K562 (cell line): ENCODE data around the gene METTL8. TPM values are rescaled to one million over a fixed set of nuclear protein-coding genes. Genes with fewer than 3 reads are reported as not detected.

Experiments
- ATAC-seq: fragments of 200-7000 bp; cut with Tn5 transposase; 3 replicates; pipeline ENCODE4 v1.9.1; 2020; ENCODE audit warnings: moderate library complexity
- BruUV-seq: library from RNA; stranded (reverse); fragments of 400-500 nt; replicated peaks from 2 replicates; lab custom pipeline; 2021; lab: Mats Ljungman, UMichigan
- CTCF ChIA-PET: fragments of 300-600 bp; formaldehyde crosslinking; extraction: SDS; loops from one replicate; lab custom pipeline; 2021; ENCODE audit warnings: low intra/inter-chr PET ratio; lab: Yijun Ruan, JAX
- POLR2A ChIA-PET: fragments of 300-600, 350-650 bp; sonication (Branson Sonifier 250); formaldehyde crosslinking; extraction: SDS; loops from one replicate; lab custom pipeline; 2021; ENCODE audit warnings: antibody characterized with exemption, inconsistent platforms; lab: Yijun Ruan, JAX
- DNase-seq, 4 experiments: peaks; one replicate each; pipeline versions ENCODE4 v3.0.0 to v3.0.0-alpha.2; 2011 to 2018; ENCODE audit warnings: low spot score in 3 of 4, mixed read lengths in 3 of 4; ENCODE audit errors: extremely low read depth in 1 of 4
- FAIRE-seq: peaks from 2 replicates; lab custom pipeline; 2011; peaks lifted over from hg19 to GRCh38; lab: Jason Lieb, UNC
- H2AFZ ChIP-seq: 2 replicates; pipeline ENCODE4 v1.6.0; 2011; ENCODE audit warnings: low read depth, low read length, control low read depth, inconsistent platforms
- H3K27ac ChIP-seq: fragments of 200-600 bp; 3 replicates; pipeline ENCODE4 v1.8.0; 2011; ENCODE audit warnings: low read depth, mild to moderate bottlenecking, control low read depth, inconsistent platforms, low read length, moderate library complexity, mixed read lengths; ENCODE audit errors: extremely low read depth
- H3K27me3 ChIP-seq, 2 experiments: fragments of 300-600 bp in 1 of 2; 2 replicates in 1 of 2; 3 replicates in 1 of 2; pipeline versions ENCODE4 v1.6.0 to v1.8.0; 2011; ENCODE audit warnings: inconsistent platforms in 2 of 2, low read length in 2 of 2, mild to moderate bottlenecking in 1 of 2, mixed read lengths in 1 of 2, moderate library complexity in 1 of 2; ENCODE audit not compliant: control insufficient read depth in 2 of 2, insufficient read depth in 2 of 2
- H3K36me3 ChIP-seq: fragments of 300-600 bp; 3 replicates; pipeline ENCODE4 v1.8.0; 2011; ENCODE audit warnings: mild to moderate bottlenecking, low read length, inconsistent platforms; ENCODE audit not compliant: control insufficient read depth, insufficient read depth
- H3K4me1 ChIP-seq, 2 experiments: fragments of 200-600 bp in 1 of 2; replicated peaks in 1 of 2; 2 replicates in 1 of 2; 3 replicates in 1 of 2; pipeline versions ENCODE4 v1.5.1 to v1.8.0; 2011; ENCODE audit warnings: inconsistent platforms in 2 of 2, low read length in 2 of 2, mild to moderate bottlenecking in 1 of 2, mixed read lengths in 1 of 2, moderate library complexity in 1 of 2; ENCODE audit not compliant: control insufficient read depth in 2 of 2, insufficient read depth in 2 of 2
- H3K4me2 ChIP-seq: 2 replicates; pipeline ENCODE4 v1.6.1; 2011; ENCODE audit warnings: low read length, control low read depth, inconsistent platforms, mixed read lengths; ENCODE audit not compliant: insufficient read depth
- H3K4me3 ChIP-seq: fragments of 200-600 bp; sonication (generic), shearing (Covaris generic); 2 replicates; pipeline ENCODE4 v1.5.1; 2016; ENCODE audit warnings: control low read depth, inconsistent platforms
- H3K79me2 ChIP-seq: fragments of 200-600 bp; 3 replicates; pipeline ENCODE4 v1.8.0; 2011; ENCODE audit warnings: low read length, inconsistent platforms; ENCODE audit not compliant: control insufficient read depth, insufficient read depth
- H3K9ac ChIP-seq, 2 experiments: 2 replicates each; pipeline versions ENCODE4 v1.6.0 to v1.6.1; 2011; ENCODE audit warnings: low read depth in 2 of 2, low read length in 2 of 2, control low read depth in 1 of 2, inconsistent platforms in 1 of 2, mild to moderate bottlenecking in 1 of 2, mixed read lengths in 1 of 2; ENCODE audit not compliant: insufficient read depth in 1 of 2
- H3K9me1 ChIP-seq: one replicate; pipeline ENCODE4 v1.6.0; 2011; ENCODE audit warnings: inconsistent platforms, mild to moderate bottlenecking, low read length, moderate library complexity; ENCODE audit not compliant: control insufficient read depth, insufficient read depth
- H3K9me3 ChIP-seq: replicated peaks from 2 replicates; pipeline ENCODE4 v1.5.1; 2011; ENCODE audit warnings: low read depth, low read length, inconsistent platforms; ENCODE audit not compliant: control insufficient read depth, insufficient read depth
- H4K20me1 ChIP-seq: replicated peaks from 2 replicates; pipeline ENCODE4 v1.6.1; 2011; ENCODE audit warnings: low read length, inconsistent platforms, mixed read lengths; ENCODE audit not compliant: control insufficient read depth, insufficient read depth
- C11orf30 ChIP-seq: fragments of 450-650 bp; IDR thresholded peaks from 2 replicates; pipeline ENCODE4 v1.6.1; 2016; ENCODE audit warnings: low read depth, mild to moderate bottlenecking
- ELF4 ChIP-seq: fragments of 450-650 bp; formaldehyde crosslinking; IDR thresholded peaks from 2 replicates; pipeline ENCODE4 v1.4.0; 2022; ENCODE audit warnings: missing genetic modification characterization
- FOSL1 ChIP-seq: fragments of 200-800 bp; sonication (Bioruptor generic); conservative IDR thresholded peaks from 2 replicates; pipeline ENCODE4 v1.6.1; 2016; ENCODE audit warnings: missing genetic modification characterization, missing compliant biosample characterization
- HDAC2 ChIP-seq: fragments of 450-650 bp; IDR thresholded peaks from 2 replicates; pipeline ENCODE4 v1.6.1; 2016; ENCODE audit warnings: mild to moderate bottlenecking
- MAFK ChIP-seq: IDR thresholded peaks from 2 replicates; pipeline ENCODE4 v1.6.1; 2011; ENCODE audit warnings: low read length, improper control_type of control experiment
- MEIS2 ChIP-seq: fragments of 450-650 bp; IDR thresholded peaks from 2 replicates; pipeline ENCODE4 v1.6.1; 2014; ENCODE audit warnings: mild to moderate bottlenecking; ENCODE audit not compliant: partially characterized antibody
- ZNF316 ChIP-seq: fragments of 450-650 bp; IDR thresholded peaks from 2 replicates; pipeline ENCODE4 v1.6.1; 2016
- ZNF586 ChIP-seq: fragments of 450-650 bp; formaldehyde crosslinking; conservative IDR thresholded peaks from 2 replicates; pipeline ENCODE4 v1.4.0; 2020; ENCODE audit warnings: mild to moderate bottlenecking, moderate library complexity
- WGBS: fragments of 100-300 bp; shearing (Covaris generic); methylation state at CpG from one replicate; pipeline ENCODE4 v1.1.6; 2016; ENCODE audit warnings: low coverage, mixed read lengths; ENCODE audit not compliant: insufficient coverage; ENCODE audit errors: missing lambda C conversion rate; 5-methylcytosine and 5-hydroxymethylcytosine counted together
- in situ Hi-C: fragments of 300-500 bp; cut with MboI; formaldehyde crosslinking; loops from 4 replicates; pipeline ENCODE4 v1.15.0; 2018; ENCODE audit warnings: inconsistent platforms, mixed read lengths
- intact Hi-C: fragments of 100-400 bp; cut with micrococcal nuclease; formaldehyde crosslinking; loops from 2 replicates; pipeline ENCODE4 v1.14.2; 2022
- polyA plus RNA-seq, 8 experiments: library from polyadenylated mRNA; depleted of rRNA in 4 of 8; stranded (reverse) in 5 of 8; unstranded in 3 of 8; fragments of >200 nt; fragmentation: Nextera tagmentation in 2 of 8; fragmentation: Illumina TruSeq in 1 of 8; extraction: Ambion mirVana in 2 of 8; extraction: Trizol in 1 of 8; gene quantifications; 2 replicates each; pipeline versions ENCODE4 v1.2.1 to v1.2.3, GENCODE V29; 2011 to 2014; ENCODE audit warnings: inconsistent platforms in 1 of 8, missing spikeins in 1 of 8
- total RNA-seq, 7 experiments: library from RNA; depleted of rRNA in 6 of 7; stranded (reverse); fragments of >200 nt in 6 of 7; fragmentation: Illumina TruSeq in 2 of 7; extraction: Trizol in 2 of 7; gene quantifications; 2 replicates each; pipeline versions ENCODE4 v1.2.1 to v1.2.3, GENCODE V29; 2011 to 2021; ENCODE audit warnings: low replicate concordance in 1 of 7
- TF ChIP-seq, protein P1 (sequence below): fragments of 450-650 bp; IDR thresholded peaks from 2 replicates; pipeline ENCODE4 v1.6.1; 2016

The METTL8 gene
- total and polyA plus RNA-seq, 9 of the 15 experiments (the other 6 are each of a cell fraction or from before 2014, with no cell fraction given): 12.9 to 52.6 (median 33.7) TPM

- DNase-seq: no peak
- H3K9ac ChIP-seq: no peak overlapping the region
- H3K27me3 ChIP-seq: no peaks in the 10 kb centered on the region
- no peak for FAIRE-seq
- TF ChIP-seq ZNF586 (CRISPR knock-in tag) (no peak), ELF4 (CRISPR knock-in tag) (no peak), MAFK (peak; percentile 27; the same call in 1 of the 2 replicates), HDAC2 (no peak), MEIS2 (peak; percentile 53), ZNF316 (peak; percentile 60), FOSL1 (tag) (peak; percentile 42; the same call in 1 of the 2 replicates), C11orf30 (peak; percentile 57)
- TF ChIP-seq, protein P1, sequence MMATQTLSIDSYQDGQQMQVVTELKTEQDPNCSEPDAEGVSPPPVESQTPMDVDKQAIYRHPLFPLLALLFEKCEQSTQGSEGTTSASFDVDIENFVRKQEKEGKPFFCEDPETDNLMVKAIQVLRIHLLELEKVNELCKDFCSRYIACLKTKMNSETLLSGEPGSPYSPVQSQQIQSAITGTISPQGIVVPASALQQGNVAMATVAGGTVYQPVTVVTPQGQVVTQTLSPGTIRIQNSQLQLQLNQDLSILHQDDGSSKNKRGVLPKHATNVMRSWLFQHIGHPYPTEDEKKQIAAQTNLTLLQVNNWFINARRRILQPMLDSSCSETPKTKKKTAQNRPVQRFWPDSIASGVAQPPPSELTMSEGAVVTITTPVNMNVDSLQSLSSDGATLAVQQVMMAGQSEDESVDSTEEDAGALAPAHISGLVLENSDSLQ: 0 out of 2 replicates have a peak, but pooled peaks have one; percentile 20
- H3K4me3 ChIP-seq: no peak overlapping the region
- no peak overlapping the region for H3K4me2 ChIP-seq
- intact Hi-C loops: no loop called here
- H3K79me2 ChIP-seq: peaks cover 17% of the 10 kb centered on the region; the same call in 2 of the 3 replicates
- ChIA-PET CTCF (no interaction called here), POLR2A (no interaction called here)
- WGBS: 80% methylated on average over 4 of the region's 4 CpGs
- H3K36me3 ChIP-seq: 0 out of 3 replicates have a peak, but pooled peaks cover 5% of the 10 kb centered on the region
- ATAC-seq: no peak
- BruUV-seq: no TSS peak
- no peaks in the 10 kb centered on the region for H3K9me1 ChIP-seq
- in situ Hi-C loops: no loop called here
- H4K20me1 ChIP-seq: no peaks in the 10 kb centered on the region
- no peak overlapping the region for H3K27ac ChIP-seq
- no peak overlapping the region for H2AFZ ChIP-seq
- no peaks in the 10 kb centered on the region; a peak in 1 of 5 replicates for H3K4me1 ChIP-seq
- H3K9me3 ChIP-seq: 0 out of 2 replicates have a peak, but pooled peaks cover 3% of the 10 kb centered on the region
These were observed 30.7 kb downstream of the METTL8 start for GRCh38 chr2:171402906-171403580.
